IMR-90 (cell line): Measurements from ENCODE around the gene POLR2J. TPM values are rescaled to one million over a fixed set of nuclear protein-coding genes. Genes with fewer than 3 reads are reported as not detected.
"Not testable (repeated sequence)": the region's sequence is repeated elsewhere in the genome, so short reads cannot be mapped to it uniquely, and the experiment has no call there.

Experiments
- ATAC-seq: fragments of 200-7000 bp; cut with Tn5 transposase; 2 replicates; pipeline ENCODE4 v1.9.1; 2020; ENCODE audit warnings: low read depth, mild to moderate bottlenecking, moderate library complexity
- BruUV-seq: library from RNA; stranded (reverse); fragments of 400-500 nt; replicated peaks from 2 replicates; lab custom pipeline; 2021; lab: Mats Ljungman, UMichigan
- CTCF ChIA-PET: fragments of 300-600 bp; formaldehyde crosslinking; extraction: SDS; loops from one replicate; lab custom pipeline; 2021; ENCODE audit warnings: antibody characterized with exemption; lab: Yijun Ruan, JAX
- POLR2A ChIA-PET: fragments of 300-600 bp; sonication (Branson Sonifier 250); formaldehyde crosslinking; loops from one replicate; lab custom pipeline; 2022; ENCODE audit warnings: antibody characterized with exemption; ENCODE audit not compliant: unreplicated experiment; lab: Charles Lee
- DNase-seq: peaks from one replicate; pipeline ENCODE4 v3.0.0; 2013
- H2AFZ ChIP-seq: replicated peaks from 2 replicates; pipeline ENCODE3; 2013; ENCODE audit warnings: low read length, mild to moderate bottlenecking; ENCODE audit not compliant: poor library complexity
- H2AK5ac ChIP-seq: 2 replicates; pipeline ENCODE4 v1.6.1; 2013; ENCODE audit warnings: low read depth, low read length, inconsistent platforms
- H2AK9ac ChIP-seq: replicated peaks from 2 replicates; pipeline ENCODE3; 2013; ENCODE audit warnings: mild to moderate bottlenecking, low read depth, low read length, moderate library complexity; ENCODE audit not compliant: poor library complexity
- H2BK120ac ChIP-seq: 2 replicates; pipeline ENCODE4 v1.6.1; 2013; ENCODE audit warnings: low read depth, low read length, inconsistent platforms
- H2BK15ac ChIP-seq: 3 replicates; pipeline ENCODE4 v1.6.1; 2013; ENCODE audit warnings: low read depth, low read length, inconsistent platforms
- H2BK20ac ChIP-seq: 2 replicates; pipeline ENCODE4 v1.6.1; 2013; ENCODE audit warnings: low read depth, mild to moderate bottlenecking, inconsistent platforms, low read length, moderate library complexity
- H2BK5ac ChIP-seq: 2 replicates; pipeline ENCODE4 v1.6.1; 2013; ENCODE audit warnings: mild to moderate bottlenecking, low read depth, low read length, inconsistent platforms; ENCODE audit not compliant: poor library complexity, severe bottlenecking
- H3K14ac ChIP-seq: replicated peaks from 2 replicates; pipeline ENCODE4 v1.6.1; 2013; ENCODE audit warnings: low read depth, low read length, inconsistent platforms
- H3K18ac ChIP-seq: 2 replicates; pipeline ENCODE4 v1.6.1; 2013; ENCODE audit warnings: low read depth, low read length, control low read depth
- H3K23ac ChIP-seq: 2 replicates; pipeline ENCODE4 v1.6.1; 2013; ENCODE audit warnings: low read depth, low read length, inconsistent platforms
- H3K27ac ChIP-seq: 2 replicates; pipeline ENCODE4 v1.5.1; 2013; ENCODE audit warnings: mild to moderate bottlenecking, control low read depth, low read length; ENCODE audit not compliant: insufficient read depth
- H3K27me3 ChIP-seq: 2 replicates; pipeline ENCODE4 v1.6.1; 2013; ENCODE audit warnings: low read length; ENCODE audit not compliant: control insufficient read depth, insufficient read depth
- H3K36me3 ChIP-seq: 2 replicates; pipeline ENCODE4 v1.6.1; 2013; ENCODE audit warnings: low read length, mixed read lengths; ENCODE audit not compliant: control insufficient read depth, insufficient read depth
- H3K4ac ChIP-seq: 2 replicates; pipeline ENCODE4 v1.6.1; 2013; ENCODE audit warnings: low read depth, low read length, inconsistent platforms
- H3K4me1 ChIP-seq: 2 replicates; pipeline ENCODE4 v1.6.1; 2013; ENCODE audit warnings: low read length, mixed read lengths; ENCODE audit not compliant: control insufficient read depth, insufficient read depth
- H3K4me2 ChIP-seq: 2 replicates; pipeline ENCODE4 v1.6.1; 2013; ENCODE audit warnings: low read depth, mild to moderate bottlenecking, control low read depth, low read length, moderate library complexity
- H3K4me3 ChIP-seq: 2 replicates; pipeline ENCODE4 v1.5.1; 2013; ENCODE audit warnings: low read depth, mild to moderate bottlenecking, control low read depth, low read length, moderate library complexity; ENCODE audit not compliant: insufficient read depth
- H3K56ac ChIP-seq: 2 replicates; pipeline ENCODE4 v1.6.1; 2013; ENCODE audit warnings: low read length, inconsistent platforms; ENCODE audit not compliant: insufficient read depth; ENCODE audit errors: extremely low read depth
- H3K79me1 ChIP-seq, 2 experiments: 2 replicates each; pipeline ENCODE4 v1.6.1; 2013; ENCODE audit warnings: low read length in 2 of 2, inconsistent platforms in 1 of 2, low read depth in 1 of 2
- H3K9ac ChIP-seq: 2 replicates; pipeline ENCODE4 v1.6.1; 2013; ENCODE audit warnings: low read depth, low read length, control low read depth
- H3K9me1 ChIP-seq: 2 replicates; pipeline ENCODE4 v1.6.1; 2013; ENCODE audit warnings: low read length, inconsistent platforms; ENCODE audit not compliant: insufficient read depth
- H3K9me3 ChIP-seq: 2 replicates; pipeline ENCODE4 v1.6.1; 2013; ENCODE audit warnings: low read length; ENCODE audit not compliant: control insufficient read depth, insufficient read depth
- H4K20me1 ChIP-seq: 2 replicates; pipeline ENCODE4 v1.6.1; 2013; ENCODE audit warnings: low read length, inconsistent platforms; ENCODE audit not compliant: insufficient read depth
- H4K5ac ChIP-seq: 2 replicates; pipeline ENCODE4 v1.6.1; 2013; ENCODE audit warnings: mild to moderate bottlenecking, low read depth, low read length, control low read depth
- H4K8ac ChIP-seq, 2 experiments: 2 replicates each; pipeline ENCODE4 v1.6.1; 2013; ENCODE audit warnings: low read depth in 2 of 2, low read length in 2 of 2, control low read depth in 1 of 2, inconsistent platforms in 1 of 2
- H4K91ac ChIP-seq: 2 replicates; pipeline ENCODE4 v1.6.1; 2013; ENCODE audit warnings: low read depth, low read length, inconsistent platforms; ENCODE audit not compliant: insufficient read depth
- MAZ ChIP-seq: IDR thresholded peaks from 2 replicates; pipeline ENCODE4 v1.6.1; 2012; ENCODE audit warnings: low read depth, mild to moderate bottlenecking, low read length, improper control_type of control experiment, moderate library complexity, borderline replicate concordance
- WGBS, 2 experiments: methylation state at CpG; one replicate each; pipeline versions ENCODE4 v1.1.5 to v1.1.7; 2013; ENCODE audit warnings: missing lambda C conversion rate in 2 of 2; ENCODE audit not compliant: insufficient read length in 1 of 2; ENCODE audit errors: extremely low coverage in 2 of 2; 5-methylcytosine and 5-hydroxymethylcytosine counted together
- dilution Hi-C: fragments of 300-500 bp; cut with HindIII; formaldehyde crosslinking; loops from one replicate; pipeline ENCODE4 v1.14.3; 2018; ENCODE audit warnings: low sequenced_read_pairs; ENCODE audit not compliant: unreplicated experiment
- in situ Hi-C: fragments of 300-500 bp; cut with MboI; formaldehyde crosslinking; loops from 3 replicates; pipeline ENCODE4 v1.14.3; 2019; ENCODE audit warnings: low sequenced_read_pairs, inconsistent platforms, mixed read lengths
- intact Hi-C: fragments of 100-400 bp; cut with micrococcal nuclease; formaldehyde crosslinking; loops from 2 replicates; pipeline ENCODE4 v1.10.0; 2022
- polyA plus RNA-seq, 3 experiments: library from polyadenylated mRNA; depleted of rRNA; stranded (reverse); fragments of >200 nt; gene quantifications; 2 replicates each; pipeline ENCODE4 v1.2.3, GENCODE V29; 2012; ENCODE audit warnings: low replicate concordance in 1 of 3
- total RNA-seq: library from RNA; depleted of rRNA; stranded (reverse); fragments of >200 nt; gene quantifications from 2 replicates; pipeline ENCODE4 v1.2.3, GENCODE V29; 2012

POLR2J gene
- total and polyA plus RNA-seq, 2 of the 4 experiments (the other 2 are of a cell fraction), result 20.8 to 92.6 TPM

- H3K27me3 ChIP-seq, H3K4me1 ChIP-seq, POLR2A ChIA-PET, BruUV-seq, CTCF ChIA-PET, H2AK9ac ChIP-seq, H3K36me3 ChIP-seq, in situ Hi-C loops, H4K20me1 ChIP-seq, H2BK20ac ChIP-seq, H3K79me1 ChIP-seq, H3K18ac ChIP-seq, intact Hi-C loops, H3K9me1 ChIP-seq, H3K9me3 ChIP-seq, dilution Hi-C loops, H4K5ac ChIP-seq, H2AFZ ChIP-seq: not testable (repeated sequence)
- Histone ChIP-seq H3K56ac (0 out of 2 replicates have a peak overlapping the region, but pooled peaks have one; percentile 32), H3K9ac (peak overlapping the region; percentile 57), H3K4ac (peak overlapping the region; percentile 92), H3K14ac (peak overlapping the region; percentile 96), H2BK120ac (peak overlapping the region; percentile 89), H2BK5ac (peak overlapping the region; percentile 72), H4K91ac (peak overlapping the region; percentile 75), H4K8ac (peak overlapping the region; percentile 91 to 95; a peak in 3 of 4 replicates), H3K23ac (peak overlapping the region; percentile 31; the same call in 1 of the 2 replicates), H2AK5ac (peak overlapping the region; percentile 98), H3K4me3 (peak overlapping the region; percentile 26; the same call in 1 of the 2 replicates), H3K4me2 (peak overlapping the region; percentile 50; the same call in 1 of the 2 replicates), H2BK15ac (peak overlapping the region; percentile 99; the same call in 1 of the 3 replicates), H3K27ac (peak overlapping the region; percentile 45; the same call in 1 of the 2 replicates)
- peak; percentile 66 for TF ChIP-seq MAZ
- WGBS, 2 experiments, result no CpG with 5 or more reads among the region's 5 CpGs
- DNase-seq, result peak; percentile 74
- ATAC-seq, result peak; percentile 9
Observed at GRCh38 chr7:102512642-102513221, 34.0 kb upstream of the POLR2J start.

- WGBS, 2 experiments, result no CpG with 5 or more reads among the region's 30 CpGs
- H2AK9ac ChIP-seq, H3K14ac ChIP-seq, H3K56ac ChIP-seq, H2BK15ac ChIP-seq, dilution Hi-C loops, H3K9me1 ChIP-seq, H3K9ac ChIP-seq, H3K79me1 ChIP-seq, H4K5ac ChIP-seq, CTCF ChIA-PET, H4K20me1 ChIP-seq, H2AFZ ChIP-seq, H3K4me1 ChIP-seq, H4K91ac ChIP-seq, H2BK5ac ChIP-seq, intact Hi-C loops, in situ Hi-C loops, H2BK120ac ChIP-seq, H2BK20ac ChIP-seq, H4K8ac ChIP-seq, H3K18ac ChIP-seq, H2AK5ac ChIP-seq, H3K36me3 ChIP-seq, H3K4ac ChIP-seq, H3K4me2 ChIP-seq, DNase-seq, H3K27ac ChIP-seq, BruUV-seq, H3K23ac ChIP-seq, H3K4me3 ChIP-seq, H3K9me3 ChIP-seq, POLR2A ChIA-PET, H3K27me3 ChIP-seq: not testable (repeated sequence)
- ATAC-seq, result peak; percentile 80
Observed at GRCh38 chr7:102511860-102512522, 33.3 kb upstream of the POLR2J start.
